ENCODE results near the gene USP34. TPM values are rescaled to one million over a fixed set of nuclear protein-coding genes. Genes with fewer than 3 reads are reported as not detected.

USP34 gene
- polyA plus RNA-seq, 3 donors = 114 to 129 (median 125) TPM

DNA sequence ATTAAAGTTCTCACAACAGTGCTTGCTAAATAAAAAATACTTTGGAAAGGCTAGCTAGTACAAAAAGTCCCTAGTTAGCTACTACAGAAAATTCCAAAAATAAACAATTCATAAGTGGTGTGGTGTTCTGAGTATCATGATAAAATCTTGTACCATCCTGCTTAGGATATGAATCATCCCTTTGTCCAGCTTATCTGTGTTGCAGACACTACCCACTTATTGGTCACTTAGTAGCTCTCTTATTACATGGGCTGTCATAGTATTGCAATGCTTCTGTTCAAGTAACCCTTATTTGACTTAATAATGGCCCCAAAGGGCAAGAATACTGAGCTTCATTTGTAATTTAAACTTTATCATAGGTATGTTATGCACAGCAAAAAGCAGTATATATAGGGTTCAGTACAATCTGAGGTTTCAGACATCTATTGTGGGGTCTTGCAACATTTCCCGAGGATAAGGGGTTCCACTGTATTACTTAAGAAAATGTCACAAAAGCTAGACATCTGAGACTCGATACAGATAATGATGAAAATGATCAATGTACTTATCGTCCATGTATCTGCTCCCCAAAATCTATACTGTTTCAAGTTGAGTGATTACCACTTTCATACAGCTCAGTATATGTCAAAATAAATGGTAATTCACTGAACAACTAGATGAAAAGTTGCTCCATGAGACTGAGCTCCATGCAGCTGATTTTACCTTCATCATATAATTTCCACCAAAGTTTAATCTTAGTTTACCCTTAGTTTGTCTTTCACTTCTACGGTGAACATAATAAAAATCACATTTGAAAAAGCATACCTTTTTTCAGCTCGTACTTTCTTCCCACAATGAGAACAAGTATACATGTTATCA is 215.1 kb downstream of the USP34 start:
- no peak for DNase-seq (ENCODE audit: low read depth in 3 of 3, low spot score in 2 of 3)

DNA sequence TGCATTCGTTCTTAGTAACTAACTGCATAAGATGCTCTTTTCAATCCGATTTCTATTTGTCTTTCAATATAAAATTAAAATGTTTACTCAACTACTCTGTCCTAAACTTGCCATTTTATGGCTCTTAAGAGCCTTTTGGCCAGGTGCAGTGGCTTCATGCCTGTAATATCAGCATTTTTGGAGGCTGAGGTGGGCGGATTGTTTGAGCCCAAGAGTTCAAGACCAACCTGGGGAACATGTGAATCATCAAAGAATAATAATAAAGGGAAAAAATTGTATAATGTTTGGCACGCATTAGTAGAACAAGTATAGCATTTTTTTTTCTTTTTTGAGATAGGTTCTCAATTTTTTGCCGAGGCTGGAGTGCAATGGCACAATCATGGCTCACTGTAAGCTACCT is 216.4 kb downstream of the USP34 start:
- no peak for DNase-seq (ENCODE audit: low read depth in 3 of 3, low spot score in 2 of 3)

DNA sequence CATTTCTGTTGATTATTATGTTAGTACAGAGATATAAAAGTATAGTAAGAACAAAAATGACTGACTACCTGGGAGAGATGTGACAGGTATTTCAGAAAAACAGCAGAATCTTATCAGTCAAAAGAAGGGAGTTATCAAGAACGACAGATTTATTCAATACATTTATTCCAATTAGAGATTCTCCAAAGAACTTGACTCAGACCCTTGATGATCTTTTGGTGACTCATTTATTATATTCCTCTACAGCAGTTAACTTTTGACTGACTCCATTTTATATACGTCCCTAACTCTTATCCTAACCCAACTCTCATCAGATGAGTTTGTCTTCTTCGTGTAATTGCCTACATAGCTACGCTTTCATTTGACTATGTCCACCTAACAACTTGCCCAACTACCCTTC is 217.8 kb downstream of the USP34 start:
- DNase-seq (ENCODE audit: low read depth in 3 of 3, low spot score in 2 of 3) = no peak

DNA sequence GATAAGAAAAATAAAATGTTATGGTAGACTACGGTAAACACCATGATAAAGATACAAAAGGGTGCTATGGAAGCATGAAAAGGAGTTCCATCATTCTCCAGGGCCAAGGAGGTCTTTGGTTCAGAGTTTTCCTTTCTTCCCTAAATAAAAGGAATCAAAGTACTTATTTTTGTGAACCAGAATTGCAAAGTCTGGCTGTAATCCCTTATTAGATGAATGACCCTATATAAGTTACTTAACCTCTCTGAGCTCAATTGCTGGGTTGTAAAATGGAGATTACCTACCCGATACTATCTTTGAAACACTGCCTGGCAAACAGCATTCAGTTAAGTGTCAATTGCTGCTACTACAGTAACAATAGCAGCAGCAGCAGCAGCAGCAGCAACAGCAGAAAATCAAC is 218.9 kb downstream of the USP34 start:
- DNase-seq (ENCODE audit: low read depth in 3 of 3, low spot score in 2 of 3) = no peak

DNA sequence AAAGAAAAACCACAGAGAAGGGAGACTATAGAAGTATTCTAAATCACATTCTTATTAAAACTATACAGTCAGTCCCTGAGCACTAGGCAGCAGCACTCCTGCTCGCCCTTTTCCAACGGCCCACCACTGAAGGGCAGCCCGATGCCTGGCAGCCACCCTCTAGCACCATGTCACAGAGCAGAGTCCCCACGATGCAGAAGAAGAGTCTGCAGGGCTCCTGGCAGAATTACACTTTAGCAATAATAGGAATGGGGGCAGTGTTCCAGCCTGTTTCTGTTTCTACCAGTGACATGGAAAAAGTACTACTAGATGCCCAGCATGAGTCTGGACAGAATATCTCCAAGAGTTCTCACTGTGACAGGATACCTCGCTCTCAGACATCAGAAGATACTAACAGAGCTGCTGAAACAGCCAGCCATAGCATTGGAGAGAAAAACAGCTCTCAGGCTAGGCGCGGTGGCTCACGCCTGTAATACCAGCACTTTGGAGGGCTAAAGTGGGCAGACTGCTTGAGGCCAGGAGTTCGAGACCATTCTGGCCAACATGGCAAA is 221.3 kb downstream of the USP34 start:
- DNase-seq (ENCODE audit: low read depth in 3 of 3, low spot score in 2 of 3) = no peak

DNA sequence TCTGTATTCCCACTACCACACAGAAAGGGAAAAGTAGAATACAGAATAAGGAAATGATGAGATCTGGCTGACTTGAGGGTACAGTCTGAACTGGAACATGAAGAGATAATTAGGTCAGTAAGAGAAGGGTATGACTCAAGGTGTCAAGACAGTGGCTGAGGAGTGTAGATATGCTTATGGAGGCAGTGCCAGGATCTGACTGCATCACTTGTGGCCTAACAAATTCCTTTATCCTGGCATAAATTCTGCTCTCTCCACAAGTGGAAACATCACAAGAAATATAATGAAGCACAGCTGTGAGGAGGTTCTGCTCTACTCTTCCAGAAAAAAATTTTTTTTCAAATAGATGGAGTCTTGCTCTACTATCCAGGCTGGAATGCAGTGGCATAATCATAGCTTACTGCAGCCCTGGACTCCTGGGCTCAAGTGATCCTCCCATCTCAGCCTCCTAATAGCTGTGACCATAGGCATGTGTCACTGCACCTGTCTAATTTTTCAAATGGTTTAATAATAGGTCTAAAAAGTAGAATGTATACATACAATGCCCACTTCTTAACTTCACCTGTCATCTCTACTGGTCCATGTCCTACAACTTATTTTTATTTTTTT is 223.6 kb downstream of the USP34 start:
- DNase-seq (ENCODE audit: low read depth in 3 of 3, low spot score in 2 of 3) = no peak

DNA sequence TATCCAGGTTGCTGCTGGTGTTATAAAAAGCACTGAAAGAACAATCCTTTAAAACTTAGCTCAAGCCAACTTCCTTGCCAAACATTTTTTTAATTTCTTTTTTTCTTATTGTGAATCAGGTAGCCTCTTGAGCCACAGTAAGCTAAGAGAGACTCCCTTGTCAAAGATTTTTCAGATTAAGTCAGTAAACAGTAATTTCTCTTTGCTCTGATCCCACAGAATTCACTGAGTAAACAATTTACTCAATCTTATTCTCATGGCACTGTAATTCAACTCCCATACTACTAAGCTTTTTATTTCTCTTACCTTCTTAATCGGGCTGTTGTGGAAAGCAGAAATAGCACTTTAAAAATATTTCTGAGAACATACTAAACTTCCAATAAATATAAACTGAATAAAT is 226.2 kb downstream of the USP34 start:
- DNase-seq (ENCODE audit: low read depth in 3 of 3, low spot score in 2 of 3) = no peak

DNA sequence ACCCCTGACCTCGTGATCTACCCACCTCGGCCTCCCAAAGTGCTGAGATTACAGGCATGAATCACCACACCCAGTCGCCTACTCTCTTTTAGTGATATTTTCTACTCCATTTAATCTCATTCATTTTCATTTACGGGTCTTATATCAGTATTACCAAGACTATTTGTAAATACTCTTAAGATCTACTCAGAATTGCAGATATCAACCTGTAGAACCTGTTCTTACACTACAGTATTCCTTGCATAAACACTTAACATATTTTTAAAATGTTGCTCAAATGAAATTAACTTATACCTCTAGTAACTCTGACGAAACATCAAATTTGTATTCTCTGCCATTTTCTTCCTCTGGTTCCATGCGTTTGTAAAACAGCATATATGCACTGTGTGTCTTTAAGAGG is 229.6 kb downstream of the USP34 start:
- no peak for DNase-seq (ENCODE audit: low read depth in 3 of 3, low spot score in 2 of 3)

- no peak for DNase-seq (ENCODE audit: low read depth in 3 of 3, low spot score in 2 of 3)
Observed at GRCh38 chr2:61238219-61239012, 232.5 kb downstream of the USP34 start.

DNA sequence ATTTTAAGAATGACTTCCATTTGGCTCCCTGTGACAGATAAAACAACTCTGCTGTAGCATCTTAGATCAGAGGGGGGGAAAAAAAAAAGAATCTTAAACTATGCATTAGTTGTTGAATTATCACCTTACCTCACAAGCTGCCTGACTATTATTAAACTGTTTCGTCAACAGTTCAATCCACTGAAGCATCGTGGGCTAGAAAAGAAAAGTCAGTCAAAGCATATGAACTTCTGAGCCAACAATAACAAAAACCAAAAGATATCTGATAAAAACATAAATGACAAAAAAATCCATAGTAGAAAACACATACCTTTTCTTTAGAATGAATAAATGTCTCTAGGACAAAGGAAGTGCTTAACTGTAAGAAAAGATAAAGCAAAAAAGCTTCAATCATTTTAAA is 235.2 kb downstream of the USP34 start:
- no peak for DNase-seq (ENCODE audit: low read depth in 3 of 3, low spot score in 2 of 3)

DNA sequence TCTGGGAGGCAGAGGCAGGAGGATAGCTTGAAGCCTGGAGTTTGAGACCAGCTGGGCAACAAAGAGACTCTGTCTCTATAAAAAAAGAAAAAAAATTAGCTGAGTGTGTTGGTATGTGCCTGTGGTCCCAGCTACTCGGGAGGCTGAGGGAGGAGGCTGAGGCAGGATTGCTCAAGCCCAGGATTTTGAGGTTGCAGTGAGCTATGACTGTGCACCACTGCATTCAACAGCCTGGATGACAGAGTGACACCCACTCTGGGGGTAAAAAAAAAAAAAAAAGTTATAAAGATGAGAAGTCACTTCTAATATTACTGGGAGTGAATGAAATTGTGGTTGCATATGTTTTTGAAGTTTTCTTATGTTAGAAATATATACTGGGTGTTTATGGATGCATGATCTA is 237.3 kb downstream of the USP34 start:
- DNase-seq (ENCODE audit: low read depth in 3 of 3, low spot score in 2 of 3) = no peak

DNA sequence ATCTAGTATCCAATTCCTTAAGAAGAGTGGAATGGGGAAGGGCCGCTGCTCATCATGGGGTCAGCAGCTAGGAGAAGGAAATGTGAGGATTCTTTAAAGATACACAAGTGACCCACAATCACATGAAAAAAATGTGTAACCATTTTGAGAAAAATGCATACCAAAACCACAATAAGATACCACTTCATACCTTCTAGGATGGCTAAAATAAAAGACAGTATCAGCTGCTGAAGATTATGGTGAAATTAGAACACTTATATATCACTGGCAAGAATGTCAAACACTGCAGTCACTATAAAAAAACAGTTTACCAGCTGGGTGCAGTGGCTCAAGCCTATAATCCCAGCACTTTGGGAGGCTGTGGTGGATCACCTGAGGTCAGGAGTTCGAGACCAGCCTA is 241.0 kb downstream of the USP34 start:
- DNase-seq (ENCODE audit: low read depth in 3 of 3, low spot score in 2 of 3) = no peak

DNA sequence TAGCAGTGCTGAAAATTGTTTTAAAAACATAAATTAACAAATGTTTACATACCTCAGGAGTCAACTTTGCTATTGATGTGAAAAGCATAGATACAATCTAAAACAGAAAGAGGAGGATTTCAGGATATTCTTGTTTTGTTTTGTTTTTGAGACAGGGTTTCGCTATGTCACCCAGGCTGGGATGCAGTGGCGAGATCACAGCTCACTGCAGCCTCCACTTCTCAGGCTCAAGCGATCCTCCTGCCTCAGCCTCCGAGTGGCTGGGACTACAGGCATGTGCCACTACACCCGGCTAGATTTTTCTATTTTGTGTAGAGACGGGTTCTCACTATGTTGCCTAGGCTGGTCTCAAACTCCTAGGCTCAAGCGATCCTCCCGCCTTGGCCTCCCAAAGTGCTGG is 248.3 kb downstream of the USP34 start:
- no peak for DNase-seq (ENCODE audit: low read depth in 3 of 3, low spot score in 2 of 3)

GRCh38 chr2:61221819-61222218 is 249.1 kb downstream of the USP34 start:
- no peak for DNase-seq (ENCODE audit: low read depth in 3 of 3, low spot score in 2 of 3)

GRCh38 chr2:61220768-61221167 is 250.1 kb downstream of the USP34 start:
- DNase-seq (ENCODE audit: low read depth in 3 of 3, low spot score in 2 of 3) = no peak

DNA sequence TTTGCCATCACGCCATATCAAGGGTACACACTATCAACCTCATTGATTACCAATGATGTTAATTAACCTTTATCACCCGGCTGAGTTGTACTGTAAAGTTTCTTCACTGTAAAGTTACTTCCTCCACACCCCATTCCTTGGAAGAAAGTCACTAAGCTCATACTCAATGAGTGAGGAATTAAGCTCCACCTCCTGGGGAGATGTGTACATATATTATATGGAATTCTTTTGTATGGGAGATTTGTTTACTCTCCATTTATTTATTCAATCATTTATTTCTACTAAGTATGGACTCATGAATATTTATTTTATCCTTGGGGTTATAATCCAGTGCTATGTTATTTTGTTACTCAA is 252.1 kb downstream of the USP34 start:
- no peak for DNase-seq (ENCODE audit: low read depth in 3 of 3, low spot score in 2 of 3)

DNA sequence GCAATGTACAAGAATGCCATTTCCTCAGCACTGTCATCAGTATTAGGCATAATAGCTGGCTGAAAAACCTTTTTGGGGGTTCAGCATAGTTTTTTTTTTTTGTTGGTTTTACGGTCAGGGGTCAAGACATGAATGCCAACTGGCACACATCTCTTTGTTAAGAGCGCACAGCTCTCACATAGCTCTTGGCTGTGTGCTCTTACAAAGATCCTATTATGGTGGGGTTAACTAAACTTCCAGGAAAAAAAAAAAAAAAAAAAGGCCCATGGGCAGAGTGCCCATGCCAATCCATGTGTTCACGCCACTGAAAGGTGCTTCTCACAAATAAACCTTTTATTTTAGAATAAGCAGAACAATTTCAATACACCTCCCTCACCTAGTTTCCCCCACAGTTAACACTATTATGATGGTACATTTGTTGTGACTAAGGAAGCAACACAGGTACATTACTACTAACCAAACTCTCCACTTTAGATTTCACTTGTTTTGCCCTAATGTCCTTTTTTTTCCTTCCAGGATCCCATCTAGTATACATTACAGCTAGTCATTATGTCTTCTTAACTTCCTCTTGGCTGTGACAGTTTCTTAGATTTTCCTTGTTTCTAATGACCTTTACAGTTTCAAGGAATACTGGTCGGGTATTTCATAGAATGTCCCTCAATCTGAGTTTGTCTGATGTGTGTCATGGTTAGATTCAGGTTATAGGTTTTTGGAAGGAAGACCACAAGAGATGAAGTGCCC is 252.6 kb downstream of the USP34 start:
- DNase-seq (ENCODE audit: low read depth in 3 of 3, low spot score in 2 of 3) = no peak

GRCh38 chr2:61214171-61214570 is 256.7 kb downstream of the USP34 start:
- no peak for DNase-seq (ENCODE audit: low read depth in 3 of 3, low spot score in 2 of 3)

- DNase-seq (ENCODE audit: low read depth in 3 of 3, low spot score in 2 of 3) = no peak
Observed at GRCh38 chr2:61210332-61210981, 260.4 kb downstream of the USP34 start.

DNA sequence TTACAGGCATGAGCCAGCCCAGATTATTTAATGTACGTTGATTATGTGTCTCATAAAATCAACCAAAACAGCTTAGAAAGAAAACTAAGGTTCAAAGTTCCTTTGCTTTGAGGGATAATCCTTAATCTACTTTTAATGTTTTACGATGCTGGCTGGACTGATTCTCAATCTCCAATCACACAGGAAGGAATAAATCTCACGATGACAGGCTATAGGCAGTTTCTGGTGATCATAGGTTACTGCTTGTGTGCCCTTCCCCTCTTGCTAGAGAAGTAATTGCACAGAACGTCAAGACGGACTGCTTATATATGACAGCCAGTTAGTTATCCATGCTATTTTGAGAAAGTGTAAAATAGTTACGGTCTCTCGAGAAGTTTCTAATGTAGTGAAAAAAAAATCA is 265.8 kb downstream of the USP34 start:
- no peak for DNase-seq (ENCODE audit: low read depth in 3 of 3, low spot score in 2 of 3)
